Activated T-cell treated with anti-CD3 and anti-CD28 coated beads, Interleukin-2, amount 50 U/mL, for 24 hours (primary cell): Measurements from ENCODE around the gene FKBP9.
A peak's percentile ranks its signal among the peaks of the same experiment; 100 is the strongest.
"Not testable (repeated sequence)": the region's sequence is repeated elsewhere in the genome, so short reads cannot be mapped to it uniquely, and the experiment has no call there.

Experiments
- DNase-seq: peaks from one replicate; pipeline ENCODE4 v3.0.0-alpha.2; 2020
- H3K27ac Mint-ChIP-seq: 2 replicates; pipeline ENCODE4 v1.8.0; 2020; ENCODE audit warnings: mild to moderate bottlenecking, mixed read lengths
- H3K27me3 Mint-ChIP-seq: 2 replicates; pipeline ENCODE4 v1.8.0; 2020; ENCODE audit warnings: mixed read lengths
- H3K36me3 Mint-ChIP-seq: 2 replicates; pipeline ENCODE4 v1.8.0; 2020; ENCODE audit warnings: low read depth, mixed read lengths
- H3K4me1 Mint-ChIP-seq: 2 replicates; pipeline ENCODE4 v1.8.0; 2020; ENCODE audit warnings: low read depth, mixed read lengths
- H3K4me3 Mint-ChIP-seq: 2 replicates; pipeline ENCODE4 v1.8.0; 2020; ENCODE audit warnings: mild to moderate bottlenecking, moderate library complexity, mixed read lengths
- H3K9me3 Mint-ChIP-seq: 2 replicates; pipeline ENCODE4 v1.8.0; 2020; ENCODE audit warnings: mixed read lengths

FKBP9 gene

DNA sequence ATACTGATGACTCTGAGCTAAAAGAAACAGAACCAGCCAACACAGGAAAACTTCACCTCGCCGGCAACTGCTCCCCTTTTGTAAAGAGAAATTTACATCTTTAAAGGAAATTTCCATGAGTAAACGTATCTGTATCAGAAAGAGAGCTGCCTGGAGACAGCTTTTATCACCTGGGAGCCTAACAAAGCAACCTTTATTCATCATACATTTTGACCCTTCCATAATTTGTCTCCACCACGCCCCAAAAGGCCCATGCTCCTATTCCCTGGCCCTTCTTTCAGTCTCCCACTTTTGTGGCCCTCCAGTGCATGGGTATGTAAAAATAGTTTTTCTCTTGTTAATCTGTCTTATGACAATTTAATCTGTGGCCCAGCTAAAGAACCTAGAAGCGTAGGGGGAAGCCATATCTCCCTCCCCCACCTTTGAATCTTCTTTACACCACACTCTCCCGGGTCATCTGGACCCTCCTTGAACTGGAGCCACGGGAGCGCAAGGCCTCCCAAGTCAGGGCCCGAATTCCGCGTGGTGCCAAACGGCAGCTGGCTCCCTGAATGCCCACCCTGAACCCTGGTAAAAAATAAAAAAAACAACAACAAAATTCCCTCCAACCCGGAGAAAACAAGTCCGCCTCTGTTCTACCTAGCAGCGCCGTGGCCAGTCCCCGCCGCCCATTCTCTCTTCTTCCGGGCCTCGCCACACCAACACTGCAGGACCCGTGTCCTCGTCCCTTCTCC is 15.4 kb upstream of the FKBP9 start:
- Mint-ChIP-seq H3K4me3 (peak overlapping the region; percentile 82), H3K36me3 (peaks cover 3% of the 10 kb centered on the region), H3K9me3 (no peaks in the 10 kb centered on the region), H3K27ac (peak overlapping the region; percentile 56), H3K27me3 (peaks cover 16% of the 10 kb centered on the region), H3K4me1 (peaks cover 11% of the 10 kb centered on the region)
- no peak for DNase-seq

DNA sequence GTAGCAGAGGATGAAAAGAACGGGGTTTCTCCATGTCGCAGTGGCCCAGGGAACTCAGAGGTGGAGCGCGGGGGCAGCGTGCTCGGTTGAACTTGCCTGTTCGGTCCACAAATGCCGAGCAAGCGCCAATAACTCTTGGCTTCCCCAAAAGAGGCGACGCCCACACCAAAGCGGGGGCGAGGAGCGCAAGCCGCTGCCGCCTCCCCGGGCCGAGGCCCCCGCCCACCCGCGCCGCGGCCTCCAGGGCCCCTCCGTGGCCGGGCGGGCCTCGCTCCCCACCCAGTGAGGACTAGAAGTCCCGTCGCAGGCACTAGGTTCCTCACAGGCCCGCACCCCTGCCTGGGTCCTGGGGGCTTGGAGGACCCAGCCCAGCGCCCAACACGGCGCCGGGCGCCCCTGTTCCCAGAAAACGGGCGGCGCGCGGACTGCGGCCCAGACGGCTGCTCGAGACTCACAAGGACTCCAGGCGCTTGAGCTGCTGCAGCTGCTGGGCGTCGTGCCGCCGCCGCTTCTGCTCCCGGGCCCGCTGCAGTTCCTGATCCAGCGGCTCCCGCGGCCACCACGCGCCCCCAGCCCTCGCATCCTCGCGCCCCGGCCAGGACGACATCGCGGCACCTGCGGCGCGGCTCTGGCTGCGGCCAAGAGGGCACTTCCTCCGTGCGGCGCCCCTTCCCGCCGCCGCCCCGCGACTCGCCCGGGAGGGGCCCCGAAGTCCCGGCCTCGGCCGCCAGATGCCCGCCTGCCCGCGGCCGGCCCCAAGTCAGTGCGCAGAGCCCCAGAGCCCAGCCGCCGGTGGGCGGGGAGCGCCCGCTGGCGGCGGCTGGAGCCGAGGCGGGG is 14.6 kb upstream of the FKBP9 start:
- peaks cover 16% of the 10 kb centered on the region for H3K27me3 Mint-ChIP-seq
- peaks cover 3% of the 10 kb centered on the region for H3K36me3 Mint-ChIP-seq
- H3K4me3 Mint-ChIP-seq = peak overlapping the region; percentile 82
- H3K9me3 Mint-ChIP-seq = peaks cover 2% of the 10 kb centered on the region
- H3K4me1 Mint-ChIP-seq = peaks cover 11% of the 10 kb centered on the region
- peak; percentile 81 for DNase-seq
- H3K27ac Mint-ChIP-seq = peak overlapping the region; percentile 56

DNA sequence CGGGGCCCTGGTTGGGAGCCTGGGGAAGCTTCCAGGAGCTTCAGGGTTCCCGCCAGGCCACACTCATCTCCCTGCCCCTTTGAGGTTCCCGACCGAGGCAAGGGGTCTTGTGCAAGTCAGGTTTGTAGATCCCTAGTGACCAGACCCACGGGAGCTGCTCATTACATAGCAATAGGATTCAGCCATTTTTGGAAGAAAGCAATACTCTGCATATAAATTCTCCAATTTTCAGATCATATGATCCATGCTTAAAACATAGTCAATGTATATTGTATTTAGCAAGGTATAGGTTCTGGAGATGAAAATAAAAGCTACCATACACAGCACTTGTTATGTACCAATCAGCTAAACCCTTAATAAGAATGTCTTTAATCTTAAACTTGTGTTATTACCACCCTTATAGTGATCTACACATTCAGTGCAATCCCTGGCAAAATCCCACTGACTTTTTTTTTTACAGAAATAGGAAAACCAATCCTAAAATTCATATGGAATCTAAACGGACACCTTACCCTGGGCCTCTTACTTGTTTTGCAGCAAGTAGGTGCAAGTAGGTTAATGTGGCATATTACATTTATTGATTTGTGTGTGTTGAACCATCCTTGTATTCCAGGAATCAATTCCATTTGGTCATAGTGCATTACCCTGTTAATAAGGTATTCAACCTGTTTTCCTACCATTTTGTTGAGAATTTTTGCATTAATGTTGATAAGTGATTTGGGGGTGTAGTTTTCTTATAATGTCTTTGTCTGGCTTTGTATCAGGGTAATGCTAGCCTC is 13.8 kb upstream of the FKBP9 start:
- H3K9me3 Mint-ChIP-seq = peaks cover 10% of the 10 kb centered on the region
- H3K4me3 Mint-ChIP-seq = peak overlapping the region; percentile 82
- peaks cover 11% of the 10 kb centered on the region for H3K4me1 Mint-ChIP-seq
- peaks cover 3% of the 10 kb centered on the region for H3K36me3 Mint-ChIP-seq
- DNase-seq = no peak
- H3K27ac Mint-ChIP-seq = no peak overlapping the region
- peaks cover 24% of the 10 kb centered on the region for H3K27me3 Mint-ChIP-seq

DNA sequence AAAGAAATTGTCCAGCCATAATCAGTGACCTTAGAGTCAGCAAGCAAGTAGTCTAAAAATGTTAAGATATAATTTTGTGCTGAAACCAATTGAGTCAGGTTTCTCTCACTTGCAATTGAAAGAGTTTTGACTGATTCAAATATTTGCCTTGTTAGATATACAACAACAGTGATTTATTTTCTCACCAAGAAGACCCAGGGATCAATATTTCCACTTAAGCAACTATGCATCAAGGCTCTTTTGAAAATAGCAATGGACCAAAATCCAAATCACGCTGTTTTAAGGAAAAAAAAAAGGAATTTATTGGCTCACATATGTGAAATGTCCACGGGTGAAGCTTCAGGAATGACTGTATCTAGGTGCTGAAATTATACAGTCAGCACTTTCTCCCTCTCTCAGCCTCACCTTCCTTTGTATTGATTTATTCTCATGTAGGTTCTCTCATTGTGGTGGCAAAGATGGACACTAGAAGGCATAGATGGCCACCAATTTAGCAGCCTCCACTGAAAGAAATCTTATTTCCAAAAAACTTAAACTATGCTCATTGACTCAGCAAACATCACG is 9.7 kb upstream of the FKBP9 start:
- Mint-ChIP-seq H3K27me3 (peaks cover 24% of the 10 kb centered on the region), H3K27ac (no peak overlapping the region)

DNA sequence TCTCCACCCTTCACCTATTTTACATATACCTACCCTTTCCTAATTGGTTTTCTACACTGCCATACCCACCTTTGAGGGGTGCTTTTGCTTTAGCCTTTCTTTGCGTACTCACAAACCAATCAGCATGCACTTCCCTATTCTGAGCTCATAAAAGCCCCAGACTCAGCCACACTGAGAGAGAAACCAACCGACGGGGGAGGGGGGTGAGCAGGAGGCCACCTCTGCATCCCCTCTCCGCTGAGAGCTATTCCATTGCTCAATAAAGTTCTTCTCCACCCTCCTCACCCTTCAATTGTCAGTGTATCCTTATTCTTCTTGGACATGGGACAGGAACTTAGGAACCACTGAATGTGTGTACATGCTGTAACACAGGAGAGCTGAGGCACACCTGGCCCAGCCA is 9.0 kb upstream of the FKBP9 start:
- no peak for DNase-seq
- Mint-ChIP-seq H3K27me3 (peaks cover 24% of the 10 kb centered on the region), H3K27ac (no peak overlapping the region), H3K4me3 (no peak overlapping the region), H3K9me3 (peaks cover 16% of the 10 kb centered on the region), H3K36me3 (no peaks in the 10 kb centered on the region), H3K4me1 (no peaks in the 10 kb centered on the region)

More for the DNA sequence above, 9.7 kb upstream of the FKBP9 start:
- peaks cover 16% of the 10 kb centered on the region for H3K9me3 Mint-ChIP-seq
- no peaks in the 10 kb centered on the region for H3K36me3 Mint-ChIP-seq
- no peak overlapping the region for H3K4me3 Mint-ChIP-seq
- no peaks in the 10 kb centered on the region for H3K4me1 Mint-ChIP-seq
- no peak for DNase-seq

DNA sequence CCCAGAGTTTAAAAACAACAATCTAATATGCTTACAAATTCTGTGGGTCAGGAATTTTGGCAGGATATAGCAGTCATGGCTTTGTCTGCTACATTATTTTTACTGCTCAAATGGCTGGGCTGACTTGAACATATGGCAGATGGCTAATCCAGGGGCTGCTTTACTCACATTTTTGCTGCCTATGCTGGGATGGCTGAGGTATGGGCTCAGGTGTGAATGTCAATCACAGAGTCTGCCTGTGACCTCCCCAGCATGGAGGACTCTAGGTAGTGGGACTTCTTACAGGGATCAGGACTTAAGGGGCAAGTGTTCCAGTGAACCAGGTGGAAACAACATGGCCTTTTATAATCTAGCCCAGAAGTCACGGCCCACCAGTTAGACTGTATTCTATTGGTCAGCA is 4.4 kb upstream of the FKBP9 start:
- Mint-ChIP-seq H3K27me3 (peaks cover 32% of the 10 kb centered on the region), H3K4me3 (no peak overlapping the region), H3K27ac (no peak overlapping the region), H3K36me3 (no peaks in the 10 kb centered on the region), H3K4me1 (peaks cover 2% of the 10 kb centered on the region), H3K9me3 (peaks cover 11% of the 10 kb centered on the region)
- DNase-seq = no peak

DNA sequence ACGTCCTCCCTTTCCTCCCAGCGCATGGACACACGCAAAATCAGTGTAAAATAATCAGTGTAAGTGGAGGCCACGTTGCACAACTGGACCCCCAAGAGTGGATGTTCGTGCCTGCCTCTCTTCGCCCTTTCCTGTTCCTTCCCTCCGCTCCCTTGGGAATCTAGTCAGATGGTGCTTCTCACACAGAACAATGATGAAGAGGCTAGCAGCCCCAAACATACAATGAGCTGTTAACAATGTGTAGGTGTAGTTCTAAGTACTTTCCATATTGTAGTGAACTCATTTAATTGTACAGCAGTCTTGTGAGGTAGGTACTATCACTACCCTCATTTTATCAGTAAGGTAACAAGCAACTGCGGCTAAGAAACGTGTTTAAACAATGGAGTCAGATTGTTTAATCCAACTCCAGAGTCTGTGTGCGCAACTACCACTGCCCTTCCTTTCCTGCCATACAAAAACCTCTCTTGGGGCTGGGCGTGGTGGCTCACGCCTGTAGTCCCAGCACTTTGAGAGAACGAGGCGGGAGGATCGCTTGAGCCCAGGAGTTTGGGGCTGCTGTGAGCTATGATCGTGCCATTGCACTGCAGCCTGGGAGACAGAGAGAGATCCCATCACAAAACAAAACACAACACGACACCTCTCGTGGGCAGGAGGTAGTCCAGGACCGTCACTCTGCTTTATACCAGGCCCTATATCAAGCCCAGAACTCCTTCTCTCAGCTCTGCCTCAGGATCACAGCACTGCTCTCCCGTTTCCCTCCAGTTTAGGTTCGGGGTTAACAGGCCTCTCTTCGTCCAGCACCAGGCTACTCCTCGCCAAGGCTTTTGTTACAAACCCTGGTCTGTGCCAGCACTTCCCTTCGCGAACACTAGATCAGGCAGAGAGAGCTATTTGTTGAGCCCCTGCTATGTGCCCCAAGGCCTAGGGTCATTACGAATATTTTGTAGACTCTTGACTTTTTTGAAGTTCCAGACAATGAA is 1.1 kb downstream of the FKBP9 start:
- Mint-ChIP-seq H3K4me1 (peaks cover 5% of the 10 kb centered on the region), H3K27me3 (peaks cover 43% of the 10 kb centered on the region), H3K36me3 (no peaks in the 10 kb centered on the region), H3K4me3 (peak overlapping the region; percentile 54), H3K27ac (no peak overlapping the region), H3K9me3 (no peaks in the 10 kb centered on the region)
- no peak for DNase-seq

DNA sequence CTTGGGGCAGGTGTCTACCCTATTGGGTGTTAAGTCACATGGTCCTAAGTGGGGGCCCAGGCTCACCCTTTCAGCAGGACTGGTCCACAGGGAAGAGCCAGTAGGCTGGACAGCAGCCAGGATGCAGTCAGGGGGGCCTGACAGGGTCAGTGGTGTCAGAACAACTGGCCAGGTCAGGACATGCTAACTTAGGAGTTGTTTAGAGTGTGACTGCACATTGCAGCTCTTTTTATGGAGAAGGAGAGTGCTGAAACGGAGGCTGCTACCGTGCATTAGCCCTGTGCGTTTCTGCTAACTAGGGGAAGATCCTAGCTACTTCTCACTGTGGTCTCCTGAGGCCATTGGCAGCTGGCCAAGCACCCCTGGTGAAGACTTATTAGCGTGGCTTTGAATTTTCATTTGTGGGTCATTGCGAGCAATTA is 6.7 kb downstream of the FKBP9 start:
- H3K4me3 Mint-ChIP-seq, H3K4me1 Mint-ChIP-seq, H3K36me3 Mint-ChIP-seq, DNase-seq, H3K9me3 Mint-ChIP-seq, H3K27ac Mint-ChIP-seq: not testable (repeated sequence)
- peaks cover 21% of the 10 kb centered on the region for H3K27me3 Mint-ChIP-seq

DNA sequence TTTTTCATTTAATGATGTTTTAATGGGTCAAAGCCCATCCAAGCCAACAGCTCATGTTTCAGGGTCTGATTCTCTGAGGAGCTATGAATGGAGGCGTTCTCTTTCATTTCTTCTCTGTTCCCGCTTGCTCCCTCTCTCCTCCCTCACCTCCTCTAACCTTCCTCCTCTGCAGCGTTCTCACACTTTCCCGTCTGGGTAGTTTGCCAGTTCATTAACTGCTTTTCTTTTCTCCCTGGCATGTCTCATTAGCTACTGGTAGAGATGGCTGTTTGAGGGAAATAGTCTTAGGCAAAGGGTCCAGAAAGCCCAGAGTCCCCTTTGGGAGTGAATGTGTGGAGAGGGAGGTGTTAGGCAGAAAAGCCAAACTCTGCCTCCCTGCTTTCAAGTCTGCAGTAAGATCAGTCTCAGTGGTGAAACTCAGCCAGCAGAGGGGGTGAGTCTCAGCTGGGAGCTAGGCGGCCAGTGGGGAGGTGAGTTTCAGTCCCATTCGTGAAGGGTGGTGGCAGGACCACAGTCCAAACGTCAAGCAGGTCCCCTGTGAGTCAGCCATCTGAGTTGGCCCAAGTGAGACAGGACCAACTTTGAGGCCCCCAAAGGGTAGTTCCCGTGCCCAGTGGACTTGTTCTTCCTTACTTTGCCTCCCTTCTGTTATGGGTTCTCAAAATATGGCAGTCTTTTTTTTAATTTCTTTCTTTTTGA is 7.4 kb downstream of the FKBP9 start:
- H3K4me1 Mint-ChIP-seq, H3K9me3 Mint-ChIP-seq, H3K36me3 Mint-ChIP-seq, H3K27ac Mint-ChIP-seq, H3K4me3 Mint-ChIP-seq: not testable (repeated sequence)
- DNase-seq = peak; percentile 36
- H3K27me3 Mint-ChIP-seq = peaks cover 15% of the 10 kb centered on the region

DNA sequence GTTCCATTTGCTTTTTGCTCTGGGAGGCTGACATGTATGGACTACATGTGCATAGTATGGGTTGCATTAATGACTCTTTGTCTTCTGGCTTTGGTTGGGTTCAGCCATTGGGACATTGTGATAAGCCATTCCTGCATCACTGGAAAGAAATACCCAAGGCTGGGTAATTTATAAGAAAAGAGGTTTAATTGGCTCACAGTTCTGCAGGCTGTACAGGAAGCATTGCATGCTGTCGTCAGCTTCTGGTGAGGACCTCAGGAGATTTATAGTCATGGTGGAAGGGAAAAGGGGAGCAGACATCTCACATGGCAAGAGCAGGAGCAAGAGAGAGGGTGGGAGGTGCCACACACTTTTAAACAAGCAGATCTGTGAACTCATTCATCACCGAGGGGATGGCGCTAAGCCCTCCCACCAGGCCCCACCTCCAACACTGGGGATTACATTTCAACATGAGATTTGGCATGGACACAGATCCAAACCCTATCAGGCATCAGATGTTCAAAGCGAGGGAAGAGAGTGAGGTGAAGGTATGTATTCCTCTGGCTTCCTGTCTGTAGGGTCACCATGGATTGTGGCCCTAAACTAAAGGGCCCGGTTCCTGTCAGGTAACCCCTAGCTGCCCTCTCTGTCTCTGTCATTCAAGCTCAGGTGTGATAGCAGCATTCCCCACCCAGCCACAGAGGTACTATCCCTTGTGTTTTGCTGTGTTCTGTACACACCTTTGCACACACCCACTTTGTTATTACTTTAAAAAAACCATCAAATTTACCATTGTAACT is 9.4 kb downstream of the FKBP9 start:
- not testable (repeated sequence) for H3K27ac Mint-ChIP-seq, H3K27me3 Mint-ChIP-seq

DNA sequence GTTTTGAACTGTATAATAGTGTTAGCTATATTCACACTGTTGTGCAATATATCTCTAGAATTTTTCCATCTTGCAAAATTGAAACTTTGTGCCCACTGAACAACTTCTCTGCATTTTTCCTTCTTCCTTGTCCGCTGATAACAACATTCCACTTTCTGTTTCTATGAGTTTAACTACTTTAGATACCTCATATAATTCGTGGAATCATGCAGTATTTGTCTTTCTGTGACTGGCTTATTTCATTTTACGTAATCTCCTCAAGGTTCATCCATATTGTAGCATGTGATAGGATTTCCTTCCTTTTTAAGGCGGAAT is 10.0 kb downstream of the FKBP9 start:
- not testable (repeated sequence) for H3K4me3 Mint-ChIP-seq, DNase-seq, H3K36me3 Mint-ChIP-seq, H3K9me3 Mint-ChIP-seq, H3K27me3 Mint-ChIP-seq, H3K4me1 Mint-ChIP-seq, H3K27ac Mint-ChIP-seq

More for the DNA sequence above, 9.4 kb downstream of the FKBP9 start:
- H3K36me3 Mint-ChIP-seq, H3K4me3 Mint-ChIP-seq, H3K4me1 Mint-ChIP-seq, DNase-seq, H3K9me3 Mint-ChIP-seq: not testable (repeated sequence)

DNA sequence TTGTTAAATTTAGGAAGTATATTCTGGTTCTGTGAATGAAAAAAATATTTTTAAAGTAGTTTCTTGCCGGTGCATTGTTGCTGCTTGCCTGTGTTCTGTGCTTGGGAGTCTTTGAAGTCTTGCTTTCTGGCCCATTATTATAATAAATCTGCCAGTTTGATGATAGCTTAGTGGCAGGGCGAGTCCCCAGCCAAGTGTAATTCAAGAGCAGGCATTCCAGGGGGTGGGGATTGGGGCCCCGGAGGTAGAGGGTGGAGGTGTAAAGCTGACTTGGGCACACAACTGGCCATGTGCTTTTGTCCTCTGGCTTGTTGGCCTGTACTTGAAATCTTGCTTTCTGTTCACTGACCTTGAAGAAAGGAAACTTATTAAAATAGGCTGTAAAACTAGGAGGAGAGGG is 14.7 kb downstream of the FKBP9 start:
- not testable (repeated sequence) for DNase-seq, H3K27me3 Mint-ChIP-seq, H3K4me3 Mint-ChIP-seq, H3K27ac Mint-ChIP-seq, H3K4me1 Mint-ChIP-seq, H3K9me3 Mint-ChIP-seq, H3K36me3 Mint-ChIP-seq

DNA sequence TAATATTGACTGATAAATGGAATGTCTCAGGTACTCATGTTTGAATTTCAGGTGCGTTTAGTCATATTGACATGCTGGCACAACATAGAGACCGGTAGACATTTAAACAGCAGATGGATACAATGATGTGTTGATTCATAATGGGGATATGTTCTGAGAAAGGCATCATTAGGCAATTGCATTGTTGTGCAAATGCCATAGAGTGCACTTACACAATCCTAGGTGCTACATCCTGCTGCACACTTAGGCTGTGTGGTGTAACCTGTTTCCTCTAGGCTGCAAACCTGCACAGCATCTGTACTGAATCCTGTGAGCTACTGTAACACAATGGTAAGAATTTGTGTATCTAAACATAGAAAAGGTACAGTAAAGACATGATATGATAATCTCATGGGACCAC is 19.9 kb downstream of the FKBP9 start:
- H3K27me3 Mint-ChIP-seq, H3K4me3 Mint-ChIP-seq: not testable (repeated sequence)

More for the DNA sequence above, 19.9 kb downstream of the FKBP9 start:
- not testable (repeated sequence) for H3K9me3 Mint-ChIP-seq, DNase-seq, H3K27ac Mint-ChIP-seq, H3K4me1 Mint-ChIP-seq, H3K36me3 Mint-ChIP-seq
